Measurements from ENCODE around the gene FGD4.

DNA sequence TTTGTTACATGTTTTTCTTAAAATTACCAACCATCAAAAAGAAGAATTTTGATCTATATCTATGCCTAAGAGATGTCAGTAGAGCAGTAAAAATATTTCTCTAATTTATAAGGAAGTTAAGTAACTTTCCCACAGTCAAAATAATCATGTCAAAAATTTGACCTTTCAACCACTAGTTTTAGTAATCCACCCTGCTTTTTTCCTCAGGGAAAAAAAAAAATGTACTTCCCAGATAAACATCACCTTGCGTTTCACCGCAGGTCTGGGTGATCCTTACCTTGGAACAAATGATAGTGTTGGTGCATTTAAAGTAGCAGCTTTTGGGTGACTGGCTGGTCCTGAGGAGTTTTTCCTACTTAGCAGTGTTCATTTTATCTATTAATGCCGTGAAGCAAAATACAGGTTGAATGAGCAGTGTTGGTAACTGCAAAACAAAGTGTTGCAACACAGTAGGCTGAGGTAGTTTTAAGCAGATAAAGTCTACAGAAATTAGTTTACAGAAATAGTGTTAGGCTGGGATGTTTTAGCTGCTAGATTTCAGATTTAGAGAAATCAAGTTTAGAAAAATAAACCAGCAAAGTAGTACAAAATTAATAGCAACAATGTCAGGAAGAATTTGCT, 142.5 kb downstream of the FGD4 start:
- TF ChIP-seq CTCF (IDR thresholded peaks at IDR 0.05) (no peak), POLR2A (IDR thresholded peaks at IDR 0.05) (no peak)
